GM13977 (cell line): Measurements from ENCODE around the gene PTPRJ.
"Not testable (repeated sequence)": the region's sequence is repeated elsewhere in the genome, so short reads cannot be mapped to it uniquely, and the experiment has no call there.

ENCODE experiments used
- DNase-seq: peaks from one replicate; pipeline ENCODE4 v3.0.0; 2012; ENCODE audit warnings: low spot score
- in situ Hi-C: fragments of 300-500 bp; cut with MboI; formaldehyde crosslinking; loops from one replicate; pipeline ENCODE4 v1.12.0; 2022; ENCODE audit warnings: low sequenced_read_pairs, low pct_unique_long_range_greater_than_20kb, mixed read lengths, inconsistent platforms; ENCODE audit not compliant: unreplicated experiment
- TF ChIP-seq, protein P1 (sequence below): IDR thresholded peaks from 2 replicates; pipeline ENCODE4 v1.5.1; 2012; ENCODE audit warnings: mild to moderate bottlenecking, control low read depth; ENCODE audit not compliant: insufficient read depth; ENCODE audit errors: extremely low read depth, missing control alignments

Gene PTPRJ

DNA sequence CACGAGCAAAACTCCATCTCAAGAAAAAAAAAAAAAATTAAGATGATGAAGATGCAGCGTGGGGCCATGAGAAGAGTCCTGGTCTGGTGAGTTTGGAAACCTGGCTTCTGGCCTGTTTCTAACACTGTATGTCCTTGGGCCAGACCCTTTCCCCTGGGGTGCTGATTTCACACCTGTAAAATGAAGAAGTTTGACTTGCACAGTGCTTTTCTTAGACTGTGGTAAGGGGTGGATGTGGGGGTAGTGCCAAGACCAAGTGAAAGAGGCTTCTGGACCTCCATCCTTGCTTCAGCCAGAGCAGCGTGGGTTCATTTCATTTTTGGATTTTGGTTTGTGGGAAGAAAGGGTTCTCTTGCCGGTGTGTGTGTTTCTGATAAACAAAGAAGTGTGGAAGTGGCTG, 42.1 kb downstream of the PTPRJ start:
- TF ChIP-seq, protein P1, sequence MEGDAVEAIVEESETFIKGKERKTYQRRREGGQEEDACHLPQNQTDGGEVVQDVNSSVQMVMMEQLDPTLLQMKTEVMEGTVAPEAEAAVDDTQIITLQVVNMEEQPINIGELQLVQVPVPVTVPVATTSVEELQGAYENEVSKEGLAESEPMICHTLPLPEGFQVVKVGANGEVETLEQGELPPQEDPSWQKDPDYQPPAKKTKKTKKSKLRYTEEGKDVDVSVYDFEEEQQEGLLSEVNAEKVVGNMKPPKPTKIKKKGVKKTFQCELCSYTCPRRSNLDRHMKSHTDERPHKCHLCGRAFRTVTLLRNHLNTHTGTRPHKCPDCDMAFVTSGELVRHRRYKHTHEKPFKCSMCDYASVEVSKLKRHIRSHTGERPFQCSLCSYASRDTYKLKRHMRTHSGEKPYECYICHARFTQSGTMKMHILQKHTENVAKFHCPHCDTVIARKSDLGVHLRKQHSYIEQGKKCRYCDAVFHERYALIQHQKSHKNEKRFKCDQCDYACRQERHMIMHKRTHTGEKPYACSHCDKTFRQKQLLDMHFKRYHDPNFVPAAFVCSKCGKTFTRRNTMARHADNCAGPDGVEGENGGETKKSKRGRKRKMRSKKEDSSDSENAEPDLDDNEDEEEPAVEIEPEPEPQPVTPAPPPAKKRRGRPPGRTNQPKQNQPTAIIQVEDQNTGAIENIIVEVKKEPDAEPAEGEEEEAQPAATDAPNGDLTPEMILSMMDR: no peak
- DNase-seq: no peak
- in situ Hi-C loops: no loop called here

DNA sequence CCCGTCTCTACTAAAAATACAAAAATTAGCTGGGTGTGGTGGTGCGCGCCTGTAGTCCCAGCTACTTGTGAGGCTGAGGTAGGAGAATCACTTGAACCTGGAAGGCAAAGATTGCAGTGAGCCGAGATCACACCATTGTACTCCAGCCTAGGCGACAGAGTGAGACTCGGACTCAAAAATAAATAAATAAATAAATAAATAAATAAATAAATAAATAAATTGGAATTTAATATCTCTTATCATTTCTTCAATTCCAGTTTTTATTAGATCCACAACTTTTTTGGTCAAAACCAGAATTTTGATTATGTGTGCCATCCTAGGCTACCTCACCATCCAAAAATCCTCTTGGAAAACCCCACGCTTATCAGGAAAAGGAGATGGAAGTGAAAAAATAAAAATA, 43.2 kb downstream of the PTPRJ start:
- DNase-seq, in situ Hi-C loops: not testable (repeated sequence)

DNA sequence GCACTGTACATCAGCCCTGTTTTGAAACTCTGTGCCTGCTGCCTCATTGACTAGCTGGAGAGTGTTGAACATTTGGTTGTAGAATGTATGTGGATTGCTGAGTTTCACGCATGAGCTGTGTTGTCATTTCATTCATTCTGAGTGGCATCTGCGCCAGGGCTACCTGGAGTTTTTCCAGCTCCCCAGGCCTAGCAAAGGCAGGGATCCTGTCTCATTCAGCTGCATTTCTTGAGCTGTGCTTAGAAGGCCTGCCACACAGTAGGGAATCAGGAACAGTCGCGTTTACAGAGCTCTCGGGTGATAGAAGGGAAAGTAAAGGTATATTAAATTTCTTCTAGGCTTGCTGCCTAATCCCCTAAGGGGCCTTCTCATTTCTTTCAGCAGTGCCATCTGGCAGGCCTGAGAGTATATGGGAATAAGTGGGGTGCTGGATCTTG, 44.3 kb downstream of the PTPRJ start:
- TF ChIP-seq, protein P1: no peak

DNA sequence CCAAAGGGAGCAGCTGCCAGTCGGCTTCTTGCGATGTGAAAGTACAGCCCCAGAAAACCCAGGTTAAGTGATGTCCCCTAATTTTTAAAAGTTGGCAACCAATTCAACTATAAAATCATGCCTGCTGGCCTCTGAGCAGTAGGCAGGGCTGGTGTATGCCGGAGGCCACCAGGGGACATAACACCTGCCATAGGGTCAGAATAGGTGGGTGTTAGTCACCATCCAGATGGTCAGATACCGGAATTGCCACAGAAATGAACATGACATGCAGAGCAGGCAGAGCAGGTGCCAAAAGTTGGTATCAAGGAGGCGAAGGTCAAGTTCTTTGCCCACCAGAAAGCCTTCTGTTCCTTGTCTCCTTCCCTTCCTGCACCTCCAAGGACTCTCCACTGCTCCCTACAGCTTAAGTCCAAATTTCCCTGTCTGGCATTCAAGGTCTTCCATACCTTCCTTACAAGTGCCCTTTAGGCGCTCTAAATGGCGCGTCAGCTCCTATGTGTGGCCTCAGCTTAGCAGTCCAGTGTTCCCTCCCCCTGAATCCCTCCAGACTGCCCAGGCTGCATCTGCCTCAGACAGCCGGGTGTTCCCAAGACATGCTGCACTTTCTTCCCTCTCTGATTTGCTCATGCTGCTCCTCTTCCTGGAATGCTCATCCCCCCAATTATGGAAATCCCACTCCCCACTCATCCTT, 45.1 kb downstream of the PTPRJ start:
- TF ChIP-seq, protein P1: no peak
- in situ Hi-C loops: no loop called here
- DNase-seq: no peak

More for the DNA sequence above, 44.3 kb downstream of the PTPRJ start:
- in situ Hi-C loops: no loop called here
- DNase-seq: no peak

DNA sequence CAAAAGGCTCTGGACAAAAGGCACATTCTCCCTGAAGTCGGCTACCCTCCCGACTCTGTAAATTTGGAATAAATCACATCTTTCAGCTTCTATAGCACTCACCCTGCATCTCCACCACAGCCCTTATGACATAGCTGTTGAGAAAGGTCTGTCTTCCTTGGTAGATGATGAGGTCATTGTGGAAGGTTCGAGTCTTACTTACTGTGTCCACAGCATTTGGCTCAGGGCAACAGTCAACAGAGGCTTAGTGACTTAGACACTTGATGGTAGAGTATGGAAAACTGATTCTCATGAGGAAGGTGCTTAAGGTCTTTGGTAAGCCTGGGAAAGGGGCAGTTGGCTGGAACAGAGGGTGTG, 45.6 kb downstream of the PTPRJ start:
- no peak for DNase-seq
- in situ Hi-C loops: no loop called here

DNA sequence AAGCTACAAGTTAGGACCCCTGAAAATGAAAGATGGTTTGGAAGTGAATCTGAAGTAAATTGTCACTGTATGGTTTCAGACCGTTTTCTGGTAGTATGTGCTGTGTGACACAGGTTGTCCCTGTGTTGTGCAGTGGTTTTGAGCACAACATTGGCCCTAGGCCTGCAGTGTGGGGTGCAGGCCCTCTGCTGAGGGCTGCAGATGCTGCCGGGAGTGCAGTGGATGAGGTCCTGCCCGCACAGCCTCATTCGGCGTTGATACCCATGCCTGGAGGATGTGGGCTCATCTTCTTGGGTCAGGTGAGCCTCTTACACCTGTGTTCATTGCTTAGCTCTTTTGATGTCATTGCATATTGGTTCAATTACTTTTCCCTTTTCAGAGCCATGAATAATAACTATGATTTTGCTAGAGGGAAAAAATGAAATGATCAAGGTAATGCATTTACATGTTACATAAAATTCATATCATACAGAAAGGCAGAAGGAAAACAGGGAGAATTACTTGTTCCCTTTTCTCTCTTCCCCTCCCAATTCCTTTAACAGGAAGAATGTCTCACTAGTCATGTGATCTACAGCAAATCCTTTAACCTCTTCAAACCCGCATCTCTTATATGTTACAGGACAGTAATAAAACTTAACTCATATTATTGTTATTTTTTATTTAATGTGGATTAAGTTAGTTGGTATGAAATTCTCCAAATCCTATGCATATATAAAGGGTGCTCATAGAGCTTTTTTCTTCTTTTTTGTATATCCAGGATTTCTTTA, 48.7 kb downstream of the PTPRJ start:
- in situ Hi-C loops: no loop called here
- DNase-seq: no peak
- TF ChIP-seq, protein P1: no peak

More for the DNA sequence above, 45.6 kb downstream of the PTPRJ start:
- TF ChIP-seq, protein P1: no peak

DNA sequence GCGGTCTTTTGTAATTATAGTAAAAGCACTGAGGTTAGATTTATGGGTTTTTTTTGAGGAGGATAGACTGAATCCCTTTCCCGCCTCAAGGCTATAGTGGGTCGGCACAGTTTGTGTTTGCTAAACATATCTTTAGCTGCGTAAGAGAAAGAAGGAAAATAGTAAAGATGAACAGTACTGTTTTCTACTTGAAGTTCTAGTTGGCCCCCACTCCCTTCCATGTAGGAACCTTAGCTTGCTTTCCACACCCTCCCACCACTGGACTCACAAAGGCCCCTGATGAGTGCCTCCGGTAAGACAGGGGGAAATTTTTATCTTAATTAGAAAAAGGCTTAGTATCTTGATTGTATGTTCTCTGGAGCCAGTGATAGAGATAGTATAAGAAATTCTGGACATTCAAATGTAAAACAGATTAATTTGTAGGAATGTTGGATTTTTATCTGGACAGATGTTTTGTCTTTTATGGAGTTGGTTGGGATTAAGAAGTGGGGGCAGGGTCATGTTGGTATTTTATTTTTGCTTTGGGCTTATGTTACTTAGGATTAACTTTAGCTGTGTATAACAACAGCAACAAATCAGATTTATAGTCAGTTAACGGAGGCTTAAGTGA, 49.4 kb downstream of the PTPRJ start:
- DNase-seq: no peak
- TF ChIP-seq, protein P1: no peak
- in situ Hi-C loops: no loop called here
